ENCODE data around the gene PLXDC2.
"Not testable (repeated sequence)": the region's sequence is repeated elsewhere in the genome, so short reads cannot be mapped to it uniquely, and the experiment has no call there.

Gene PLXDC2

DNA sequence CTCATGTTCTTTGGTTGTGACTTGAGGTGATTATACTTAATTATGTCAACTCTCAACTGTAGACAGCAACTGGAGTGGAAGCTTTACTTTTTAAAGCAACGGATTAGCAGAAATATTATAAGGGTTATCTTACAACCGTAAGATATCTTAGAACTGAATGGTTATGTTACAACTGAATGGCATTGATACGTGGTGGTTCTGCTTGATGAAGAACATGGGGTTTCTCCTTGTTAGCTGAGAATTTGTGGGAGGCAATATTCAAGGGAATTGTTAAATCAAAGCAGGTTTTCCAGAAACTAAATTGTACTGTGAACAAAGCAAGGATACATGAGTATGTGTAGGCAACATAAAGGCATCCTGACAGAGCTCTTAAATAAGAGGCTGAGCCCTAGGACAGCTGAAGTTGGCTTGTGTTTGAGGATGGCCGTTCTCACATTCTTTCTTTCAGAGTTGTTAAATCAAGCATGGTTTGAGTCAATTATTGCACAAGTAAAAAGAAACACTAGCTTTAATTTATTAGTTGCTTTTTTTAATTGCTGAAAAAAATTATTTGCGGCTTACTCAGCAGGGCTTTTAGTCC lies 350.0 kb downstream of the PLXDC2 start:
- no peak overlapping the region for H3K27ac ChIP-seq
- DNase-seq (ENCODE audit: low spot score): no peak
- TF ChIP-seq, protein P1, sequence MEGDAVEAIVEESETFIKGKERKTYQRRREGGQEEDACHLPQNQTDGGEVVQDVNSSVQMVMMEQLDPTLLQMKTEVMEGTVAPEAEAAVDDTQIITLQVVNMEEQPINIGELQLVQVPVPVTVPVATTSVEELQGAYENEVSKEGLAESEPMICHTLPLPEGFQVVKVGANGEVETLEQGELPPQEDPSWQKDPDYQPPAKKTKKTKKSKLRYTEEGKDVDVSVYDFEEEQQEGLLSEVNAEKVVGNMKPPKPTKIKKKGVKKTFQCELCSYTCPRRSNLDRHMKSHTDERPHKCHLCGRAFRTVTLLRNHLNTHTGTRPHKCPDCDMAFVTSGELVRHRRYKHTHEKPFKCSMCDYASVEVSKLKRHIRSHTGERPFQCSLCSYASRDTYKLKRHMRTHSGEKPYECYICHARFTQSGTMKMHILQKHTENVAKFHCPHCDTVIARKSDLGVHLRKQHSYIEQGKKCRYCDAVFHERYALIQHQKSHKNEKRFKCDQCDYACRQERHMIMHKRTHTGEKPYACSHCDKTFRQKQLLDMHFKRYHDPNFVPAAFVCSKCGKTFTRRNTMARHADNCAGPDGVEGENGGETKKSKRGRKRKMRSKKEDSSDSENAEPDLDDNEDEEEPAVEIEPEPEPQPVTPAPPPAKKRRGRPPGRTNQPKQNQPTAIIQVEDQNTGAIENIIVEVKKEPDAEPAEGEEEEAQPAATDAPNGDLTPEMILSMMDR (IDR thresholded peaks at IDR 0.05): no peak

DNA sequence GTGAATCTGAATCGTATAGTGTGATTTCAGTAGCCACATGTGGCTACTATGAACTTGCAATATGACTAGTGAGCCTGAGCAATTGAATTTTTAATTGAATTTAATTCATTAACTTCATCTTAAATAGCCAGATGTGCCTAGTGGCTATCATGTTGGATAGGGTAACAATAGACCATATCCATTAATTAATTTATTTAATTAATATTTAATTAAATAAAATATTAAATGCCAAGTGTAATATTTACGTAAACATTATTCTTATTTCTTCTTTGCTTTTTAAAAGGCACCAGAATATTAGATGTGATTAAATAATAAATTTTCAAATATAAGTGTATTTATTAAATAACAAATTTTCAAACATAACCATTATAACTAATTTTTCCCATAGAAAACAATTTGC lies 354.4 kb downstream of the PLXDC2 start:
- TF ChIP-seq, protein P1 (IDR thresholded peaks at IDR 0.05): no peak
- no peak for DNase-seq (ENCODE audit: low spot score)
- Histone ChIP-seq H3K4me3 (no peak overlapping the region), H3K27ac (no peak overlapping the region)

More for the DNA sequence above, 350.0 kb downstream of the PLXDC2 start:
- no peak overlapping the region for H3K4me3 ChIP-seq

DNA sequence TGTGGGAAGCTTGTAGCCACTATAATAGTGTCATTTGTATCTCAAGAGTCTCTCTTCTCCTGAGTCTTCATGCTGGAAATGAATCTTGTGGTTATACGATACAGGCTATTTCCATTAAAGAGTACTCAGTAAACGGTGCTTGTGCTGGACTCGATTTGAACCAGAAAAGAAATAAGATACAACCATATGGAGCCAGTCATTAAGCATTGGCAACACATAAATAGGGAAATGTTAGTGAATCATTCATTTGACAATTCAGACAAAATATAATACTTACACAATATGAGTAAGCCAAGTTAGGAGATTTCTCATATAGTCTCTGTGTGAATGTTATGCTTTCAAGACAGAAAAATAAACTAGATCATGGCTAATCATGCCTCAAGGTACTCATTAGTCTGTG lies 356.8 kb downstream of the PLXDC2 start:
- DNase-seq (ENCODE audit: low spot score): no peak
- TF ChIP-seq, protein P1 (IDR thresholded peaks at IDR 0.05): no peak
- H3K4me3 ChIP-seq: no peak overlapping the region

DNA sequence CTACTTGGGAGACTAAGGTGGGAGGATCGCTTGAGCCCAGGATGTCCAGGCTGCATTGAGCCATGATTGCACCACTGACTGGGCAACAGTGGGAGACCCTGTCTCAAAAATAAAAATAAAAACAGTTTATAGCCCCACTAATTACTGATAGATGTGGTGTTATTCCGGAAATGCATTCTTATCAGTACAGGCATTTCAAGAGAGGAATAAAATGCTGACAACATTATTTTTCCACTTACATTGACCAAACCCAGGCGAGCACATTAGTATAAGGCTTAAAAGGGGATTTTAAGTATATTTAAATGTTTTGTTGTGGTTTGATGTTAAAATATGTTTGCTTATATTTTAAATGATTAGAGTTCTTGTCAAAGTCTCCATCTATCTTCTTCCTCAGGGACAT lies 359.5 kb downstream of the PLXDC2 start:
- DNase-seq (ENCODE audit: low spot score): no peak
- Histone ChIP-seq H3K27ac (no peak overlapping the region), H3K4me3 (no peak overlapping the region)
- TF ChIP-seq, protein P1 (IDR thresholded peaks at IDR 0.05): no peak

More for the DNA sequence above, 356.8 kb downstream of the PLXDC2 start:
- H3K27ac ChIP-seq: no peak overlapping the region

DNA sequence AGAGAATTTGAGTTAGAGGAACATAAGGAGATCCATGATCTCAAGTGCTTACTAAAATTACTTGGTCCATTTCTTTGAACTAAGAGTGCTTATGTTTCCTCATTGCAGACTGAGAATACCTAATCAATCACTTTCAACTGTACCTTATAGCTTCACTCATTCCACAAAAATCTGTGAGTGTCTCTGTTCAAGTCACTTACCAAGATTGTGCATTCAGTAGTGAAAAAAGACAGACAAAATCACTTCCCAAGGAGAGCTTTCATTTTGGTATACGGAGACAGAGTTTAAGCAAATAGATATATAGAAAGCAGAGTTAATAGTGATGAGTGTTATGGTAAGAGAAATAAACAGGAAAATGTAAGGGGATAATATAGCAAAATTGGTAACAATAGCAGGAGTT lies 364.5 kb downstream of the PLXDC2 start:
- Histone ChIP-seq H3K27ac (no peak overlapping the region), H3K4me3 (no peak overlapping the region)
- TF ChIP-seq, protein P1 (IDR thresholded peaks at IDR 0.05): no peak
- DNase-seq (ENCODE audit: low spot score): no peak

DNA sequence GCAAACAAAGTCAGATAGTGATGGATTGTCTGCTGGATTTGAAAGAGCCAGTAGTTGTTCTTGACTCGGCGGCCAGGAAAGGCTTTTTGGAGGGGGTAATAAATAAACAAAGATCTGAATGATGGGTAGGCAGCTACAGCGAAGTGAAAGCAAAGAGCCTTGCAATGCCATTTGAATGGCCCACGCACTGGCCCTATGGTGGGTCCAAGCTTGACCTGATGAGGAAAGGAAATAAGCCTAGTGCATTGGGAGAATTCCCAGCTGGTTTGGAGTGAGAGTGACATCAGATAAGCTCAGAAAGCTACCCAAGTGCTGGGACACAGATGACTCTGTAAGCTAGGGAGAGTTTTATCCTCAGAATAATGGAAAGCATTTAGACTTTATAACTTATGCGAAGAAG lies 365.2 kb downstream of the PLXDC2 start:
- Histone ChIP-seq H3K4me3 (no peak overlapping the region), H3K27ac (no peak overlapping the region)
- no peak for DNase-seq (ENCODE audit: low spot score)
- TF ChIP-seq, protein P1 (IDR thresholded peaks at IDR 0.05): no peak

DNA sequence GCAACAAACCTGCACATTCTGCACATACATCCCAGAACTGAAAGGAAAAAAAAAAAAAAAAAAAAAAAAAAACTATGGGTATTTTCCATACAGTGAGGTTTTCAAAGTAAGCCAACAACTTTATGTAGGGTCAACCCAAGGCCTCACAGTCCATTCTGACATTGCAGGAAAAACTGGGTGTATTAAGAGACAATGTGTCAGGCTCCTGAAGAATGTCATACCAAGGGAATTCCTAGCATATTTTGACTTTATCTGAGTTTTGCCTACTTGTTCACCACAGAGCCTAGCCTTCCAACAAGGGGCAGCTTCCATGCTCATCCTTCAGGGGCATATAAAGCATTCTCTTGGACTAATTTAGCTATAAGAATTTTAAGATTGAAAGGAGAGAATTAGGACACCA lies 368.9 kb downstream of the PLXDC2 start:
- no peak for DNase-seq (ENCODE audit: low spot score)
- TF ChIP-seq, protein P1 (IDR thresholded peaks at IDR 0.05): no peak
- H3K27ac ChIP-seq: no peak overlapping the region
- H3K4me3 ChIP-seq: no peak overlapping the region

DNA sequence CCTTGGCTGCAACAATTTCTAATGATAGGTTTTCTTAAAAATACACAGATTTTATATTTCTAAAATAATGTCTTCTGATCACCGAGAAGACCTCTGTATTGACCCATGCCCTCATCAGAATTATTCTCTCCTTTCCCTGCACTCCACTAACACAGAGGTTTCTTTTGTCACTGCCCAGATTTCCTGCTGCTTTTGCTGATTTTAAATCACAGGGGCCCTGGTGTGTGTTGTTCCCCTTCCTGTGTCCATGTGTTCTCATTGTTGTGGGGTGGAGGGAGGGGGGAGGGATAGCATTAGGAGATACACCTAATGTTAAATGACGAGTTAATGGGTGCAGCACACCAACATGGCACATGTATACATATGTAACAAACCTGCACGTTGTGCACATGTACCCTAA lies 375.2 kb downstream of the PLXDC2 start:
- not testable (repeated sequence) for H3K4me3 ChIP-seq; DNase-seq (ENCODE audit: low spot score); H3K27ac ChIP-seq
